Measurements from ENCODE around the gene DHX29. TPM values are rescaled to one million over a fixed set of nuclear protein-coding genes. Genes with fewer than 3 reads are reported as not detected.

Gene DHX29
- total RNA-seq, 1 experiment from 2014 or later: 30.1 TPM

- no peak overlapping the region for H3K4me3 ChIP-seq (ENCODE audit: low read depth in 2 of 2, low read length in 2 of 2)
- no peaks in the 10 kb centered on the region for H3K9me3 ChIP-seq (ENCODE audit: control insufficient read depth, insufficient read depth, low read depth, low read length)
- no TSS peak for BruUV-seq (replicated peaks)
- no peak overlapping the region for H3K27ac ChIP-seq (ENCODE audit: low read length)
- DNase-seq (ENCODE audit: low read depth, low spot score): no peak
- CTCF ChIA-PET: interaction anchor here (0.6 to 0.8 kb wide), 3 partner anchors 11 to 367 kb away, joined by 3 to 8 read pairs (median 3); no protein-coding TSS in a partner anchor
- POLR2A ChIA-PET: no interaction called here
- H3K36me3 ChIP-seq (ENCODE audit: control insufficient read depth, insufficient read depth, low read length): no peaks in the 10 kb centered on the region; the same call in 1 of the 2 replicates
- no peaks in the 10 kb centered on the region for H3K4me1 ChIP-seq (ENCODE audit: control insufficient read depth, insufficient read depth, low read length)
- in situ Hi-C loops (cut with HindIII; ENCODE audit: low pct_unique_long_range_greater_than_20kb, low sequenced_read_pairs): no loop called here
- ATAC-seq: peak; percentile 80
- intact Hi-C loops (cut with micrococcal nuclease; ENCODE audit: unreplicated experiment): no loop called here
- H3K27me3 ChIP-seq (ENCODE audit: control insufficient read depth, insufficient read depth, low read length): no peaks in the 10 kb centered on the region
- TF ChIP-seq CTCF (IDR thresholded peaks at IDR 0.05): peak; percentile 70; the same call in 1 of the 2 replicates
- TF ChIP-seq SIN3A (IDR thresholded peaks at IDR 0.05; ENCODE audit: borderline replicate concordance, insufficient read depth, low read depth, low read length): no peak
These were observed 17.4 kb upstream of the DHX29 start for GRCh38 chr5:55324815-55325418.

GRCh38 chr5:55324006-55324405, 16.5 kb upstream of the DHX29 start:
- in situ Hi-C loops (cut with HindIII; ENCODE audit: low pct_unique_long_range_greater_than_20kb, low sequenced_read_pairs): no loop called here
- ATAC-seq: no peak
- Histone ChIP-seq H3K27me3 (ENCODE audit: control insufficient read depth, insufficient read depth, low read length) (no peaks in the 10 kb centered on the region), H3K27ac (ENCODE audit: low read length) (no peak overlapping the region), H3K36me3 (ENCODE audit: control insufficient read depth, insufficient read depth, low read length) (no peaks in the 10 kb centered on the region; the same call in 1 of the 2 replicates), H3K9me3 (ENCODE audit: control insufficient read depth, insufficient read depth, low read depth, low read length) (no peaks in the 10 kb centered on the region), H3K4me1 (ENCODE audit: control insufficient read depth, insufficient read depth, low read length) (no peaks in the 10 kb centered on the region), H3K4me3 (ENCODE audit: low read depth in 2 of 2, low read length in 2 of 2) (no peak overlapping the region)
- BruUV-seq (replicated peaks): no TSS peak
- ChIA-PET POLR2A (no interaction called here), CTCF (no interaction called here)
- TF ChIP-seq REST (IDR thresholded peaks at IDR 0.05; ENCODE audit: insufficient read depth in 1 of 2, low read depth in 2 of 2, low read length in 1 of 2) (no peak), TCF7L2 (IDR thresholded peaks at IDR 0.05; ENCODE audit: low read depth, low read length) (no peak), SIN3A (IDR thresholded peaks at IDR 0.05; ENCODE audit: borderline replicate concordance, insufficient read depth, low read depth, low read length) (no peak), POLR2AphosphoS5 (IDR thresholded peaks at IDR 0.05; ENCODE audit: low read depth, low read length) (no peak), CTCF (IDR thresholded peaks at IDR 0.05) (no peak)
- no peak for DNase-seq (ENCODE audit: low read depth, low spot score)
- intact Hi-C loops (cut with micrococcal nuclease; ENCODE audit: unreplicated experiment): no loop called here

All from Panc1 (cell line).